HG03196 (cell line): ENCODE results near the gene SEC14L5.
"Not testable (repeated sequence)": the region's sequence is repeated elsewhere in the genome, so short reads cannot be mapped to it uniquely, and the experiment has no call there.

Source experiments
- ATAC-seq: cut with Tn5 transposase; IDR thresholded peaks from one replicate; pipeline ENCODE4 v1.9.1; 2021; ENCODE audit not compliant: unreplicated experiment

The SEC14L5 gene

DNA sequence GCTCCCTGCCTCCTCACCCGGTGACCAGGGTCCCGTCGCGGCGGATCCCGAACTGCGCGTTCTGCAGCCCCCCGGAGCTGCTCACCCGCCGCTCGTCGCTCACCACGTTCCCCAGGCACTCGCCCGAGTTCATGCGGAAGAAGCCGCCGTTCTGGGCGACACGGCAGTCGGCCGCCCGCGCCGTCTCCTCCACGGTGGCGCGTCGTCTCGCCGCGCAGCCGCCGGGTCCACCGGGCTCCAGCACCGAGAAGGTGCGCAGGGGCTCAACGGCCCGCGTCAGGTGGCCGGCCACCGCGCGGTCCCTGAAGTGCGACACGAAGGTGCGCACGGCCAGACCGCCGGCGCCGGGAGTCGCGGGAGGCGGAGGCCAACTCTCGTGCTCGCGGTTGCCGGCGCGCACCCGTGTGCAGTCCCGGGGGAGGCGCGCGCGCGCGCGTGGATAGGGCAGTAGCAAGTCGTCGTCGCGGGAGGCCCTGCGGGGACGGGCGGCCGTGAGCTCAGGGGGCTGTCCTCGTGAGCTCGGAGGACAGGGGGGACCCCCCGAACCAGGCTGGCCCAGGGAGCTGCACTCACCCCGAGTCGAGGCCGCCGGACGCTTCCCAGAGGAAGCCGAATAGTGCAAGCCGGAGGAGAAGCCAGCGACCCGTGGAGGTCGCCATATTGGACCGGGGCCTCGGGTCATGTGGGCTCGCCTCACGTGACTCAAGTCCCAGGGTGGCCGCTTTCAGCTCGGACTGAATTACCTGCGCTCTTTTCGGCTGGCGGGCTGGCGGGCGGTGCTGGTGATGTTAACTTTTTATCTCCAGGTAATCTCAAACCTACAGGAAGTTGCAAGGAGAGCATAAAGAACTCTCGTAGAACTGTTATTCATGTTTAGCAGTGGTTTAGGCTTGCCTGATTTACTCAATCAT, 75.4 kb downstream of the SEC14L5 start, which contains the start of gene NAGPA:
Gene NAGPA (minus strand): TSS at position 680 of the 911 bp plus-strand sequence. CDS start 21 bp downstream, at position 659.
- peak; percentile 85 for ATAC-seq

DNA sequence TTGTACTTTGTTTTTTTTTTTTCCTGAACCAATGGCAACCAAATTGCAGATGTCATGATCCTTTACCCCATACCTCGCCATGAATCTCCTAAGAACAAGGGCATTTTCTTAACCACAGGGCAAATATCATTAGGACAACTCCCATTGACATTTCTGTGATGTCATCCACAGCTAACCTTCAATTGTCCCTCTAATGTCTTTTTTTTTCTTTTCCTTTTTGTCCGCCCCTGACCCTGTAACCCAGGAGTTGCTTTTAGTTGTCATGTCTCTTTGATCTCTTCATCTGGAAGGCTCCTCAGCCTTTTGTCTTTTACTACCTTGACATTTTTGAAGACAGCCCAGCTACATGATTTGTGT, 76.0 kb downstream of the SEC14L5 start:
- ATAC-seq = no peak

DNA sequence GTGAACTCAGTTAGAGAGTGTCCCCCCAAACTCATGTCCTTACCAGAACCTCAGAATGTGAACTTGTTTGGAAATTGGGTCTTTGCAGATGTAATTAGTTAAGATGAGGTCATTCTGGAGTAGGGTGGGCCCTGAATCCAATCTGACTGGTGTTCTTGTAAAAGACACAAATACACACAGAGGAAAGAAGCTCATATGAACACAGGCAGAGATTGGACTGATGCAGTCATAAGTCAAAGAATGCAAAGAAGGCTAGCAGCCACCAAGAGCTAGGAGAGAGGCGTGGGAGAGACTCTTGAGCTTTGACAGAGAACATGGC, 77.7 kb downstream of the SEC14L5 start:
- no peak for ATAC-seq

DNA sequence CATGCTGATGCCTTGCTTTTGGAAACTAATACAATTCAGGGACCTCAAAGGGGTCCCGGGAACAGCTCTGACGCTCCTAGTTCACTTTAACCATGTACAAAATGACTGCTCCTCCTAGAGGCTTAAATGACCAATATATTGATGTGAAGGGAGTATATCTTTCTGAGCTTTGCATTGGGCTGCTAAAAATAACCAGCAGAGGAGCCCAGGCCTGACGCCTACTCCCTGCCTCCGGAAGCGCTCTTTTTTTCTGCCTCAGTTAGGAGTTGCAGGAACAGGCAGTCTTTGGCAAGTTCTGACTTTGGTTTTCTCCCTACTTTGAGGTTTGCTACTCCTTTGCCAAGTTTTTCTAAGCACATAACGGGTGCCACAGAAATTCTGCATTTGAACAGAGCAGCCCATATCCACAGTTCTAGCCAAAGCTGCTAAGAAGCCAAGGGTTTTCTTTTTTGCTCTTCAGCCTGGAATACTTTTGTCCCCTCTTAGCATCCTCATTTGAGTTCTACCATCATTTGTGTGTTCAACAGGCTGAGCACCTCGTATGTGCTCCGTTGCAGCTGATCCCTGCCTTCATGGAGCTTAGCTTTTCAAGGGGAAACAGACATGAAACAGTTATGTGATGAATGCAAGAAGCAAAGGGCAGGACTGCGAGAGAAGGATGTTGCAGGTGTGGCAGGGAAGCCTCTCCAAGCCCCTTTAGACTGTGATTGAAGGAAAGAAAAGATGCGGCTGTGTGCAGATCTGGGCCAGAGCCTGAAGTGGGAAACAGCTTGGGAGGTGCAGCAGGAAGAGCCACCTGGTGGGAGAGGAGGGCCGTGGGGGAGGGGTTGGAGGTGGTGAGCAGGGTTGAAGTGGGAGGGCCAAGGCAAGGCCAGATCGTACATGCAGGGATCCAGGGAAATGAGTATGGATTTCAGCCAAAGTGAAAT, 78.4 kb downstream of the SEC14L5 start:
- ATAC-seq = no peak

DNA sequence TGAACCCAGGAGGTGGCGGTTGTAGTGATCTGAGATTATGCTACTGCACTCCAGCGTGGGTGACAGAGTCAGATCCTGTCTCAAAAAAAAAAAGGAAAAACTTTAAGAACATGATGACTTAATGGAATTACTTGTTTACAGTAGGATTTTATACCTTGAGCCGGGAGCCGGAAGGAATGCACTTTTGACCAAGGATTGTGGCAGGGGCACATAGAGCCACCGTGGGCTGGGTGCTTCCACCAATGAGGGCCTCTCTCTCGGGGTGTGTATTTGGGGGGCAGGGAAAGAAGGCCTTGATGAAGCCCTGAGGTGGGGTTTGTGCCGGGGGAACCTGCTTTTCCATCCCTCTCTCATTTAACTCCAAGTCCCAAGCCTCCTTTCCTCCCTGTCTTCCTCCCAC, 82.3 kb downstream of the SEC14L5 start:
- ATAC-seq = no peak

DNA sequence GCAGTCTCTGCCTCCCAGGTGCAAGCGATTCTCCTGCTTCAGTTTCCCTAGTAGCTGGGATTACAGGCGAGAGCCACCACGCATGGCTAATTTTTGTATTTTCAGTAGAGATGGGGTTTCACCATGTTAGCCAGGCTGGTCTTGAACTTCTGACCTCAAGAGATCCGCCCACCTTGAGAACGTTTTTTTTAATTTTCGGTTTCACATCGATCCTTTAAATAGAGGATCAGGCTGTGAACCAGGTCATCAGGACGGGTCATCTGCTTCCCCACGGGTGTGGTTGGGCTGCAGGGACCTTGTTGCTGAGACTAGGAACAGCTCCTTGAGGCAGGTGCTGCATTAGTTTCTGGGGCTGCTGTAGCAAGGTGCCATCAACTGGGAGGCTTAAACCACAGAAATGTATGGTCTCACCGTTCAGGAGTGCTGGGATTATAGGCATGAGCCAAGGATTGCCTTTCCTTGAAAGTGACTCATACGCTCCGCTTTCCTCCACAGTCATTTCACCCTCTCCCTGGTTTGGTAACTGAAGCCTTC, 83.5 kb downstream of the SEC14L5 start:
- ATAC-seq = peak; percentile 53

DNA sequence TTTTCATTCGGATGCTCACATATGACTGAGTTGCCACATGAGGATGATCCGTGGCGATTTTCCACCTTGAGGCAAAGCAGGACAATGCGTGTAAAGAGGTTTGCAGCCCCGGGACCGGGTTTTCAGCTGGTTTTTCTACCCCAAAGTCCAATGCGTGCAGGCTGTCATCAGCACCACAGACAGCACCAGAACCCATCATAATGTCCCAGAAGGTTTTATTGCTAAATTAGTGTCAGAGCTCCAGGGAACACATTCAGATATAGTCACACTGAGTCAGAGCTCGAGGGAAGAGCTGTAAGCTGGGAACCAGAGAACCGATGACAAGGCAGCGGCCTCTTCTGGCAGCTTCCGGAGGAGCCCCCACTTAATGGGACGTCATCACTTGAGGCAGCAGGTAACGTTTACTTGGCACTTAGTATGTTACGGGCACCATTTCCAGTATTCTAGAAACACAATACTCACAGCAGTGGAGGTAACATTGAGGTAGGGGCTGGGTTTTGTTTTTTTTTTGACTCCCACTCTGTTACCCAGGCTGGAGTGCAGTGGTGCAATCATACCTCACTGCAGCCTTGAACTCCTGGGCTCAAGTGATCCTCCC, 84.5 kb downstream of the SEC14L5 start:
- no peak for ATAC-seq

DNA sequence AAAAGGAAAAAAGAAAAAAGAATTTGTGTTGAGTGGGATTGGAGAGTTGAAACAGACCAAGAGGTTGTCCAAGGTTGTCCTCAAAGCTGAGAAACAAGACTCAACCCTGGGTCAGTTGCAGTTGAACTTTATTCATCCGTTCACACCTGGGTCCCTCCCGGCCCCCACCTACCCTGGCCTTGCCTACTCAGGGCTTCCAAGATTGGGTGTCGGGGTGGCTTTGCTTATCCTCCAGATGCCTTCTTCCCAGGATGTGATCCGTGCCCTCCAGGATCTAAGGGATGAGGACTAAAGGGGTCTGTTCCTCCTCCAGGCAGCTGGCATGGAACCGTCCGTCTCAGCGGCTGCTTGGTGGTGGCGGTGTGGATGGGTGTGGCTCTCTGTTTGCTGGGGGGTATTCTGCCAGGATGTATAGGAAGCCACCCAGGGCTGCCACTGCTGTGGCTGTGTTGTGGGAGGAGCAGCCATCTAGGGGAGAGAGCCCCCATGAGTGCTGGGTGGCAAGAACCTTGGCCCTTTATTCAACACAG, 85.9 kb downstream of the SEC14L5 start:
- ATAC-seq = no peak

DNA sequence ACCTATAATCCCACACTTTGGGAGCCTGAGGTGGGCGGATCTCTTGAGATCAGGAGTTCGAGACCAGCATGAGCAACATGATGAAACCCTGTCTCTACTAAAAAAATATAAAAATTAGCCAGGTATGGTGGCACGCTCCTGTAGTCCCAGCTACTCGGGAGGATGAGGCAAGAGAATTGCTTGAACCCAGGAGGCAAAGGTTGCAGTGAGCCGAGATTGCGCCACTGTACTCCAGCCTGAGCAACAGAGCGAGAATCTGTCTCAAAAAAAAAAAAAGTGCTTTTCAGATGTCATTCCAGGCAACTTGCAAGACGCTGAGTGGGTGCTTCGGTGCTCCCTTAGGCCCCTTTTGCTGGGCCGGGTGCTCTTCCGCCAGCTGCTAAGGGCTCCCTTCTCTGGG, 86.5 kb downstream of the SEC14L5 start:
- ATAC-seq = not testable (repeated sequence)

DNA sequence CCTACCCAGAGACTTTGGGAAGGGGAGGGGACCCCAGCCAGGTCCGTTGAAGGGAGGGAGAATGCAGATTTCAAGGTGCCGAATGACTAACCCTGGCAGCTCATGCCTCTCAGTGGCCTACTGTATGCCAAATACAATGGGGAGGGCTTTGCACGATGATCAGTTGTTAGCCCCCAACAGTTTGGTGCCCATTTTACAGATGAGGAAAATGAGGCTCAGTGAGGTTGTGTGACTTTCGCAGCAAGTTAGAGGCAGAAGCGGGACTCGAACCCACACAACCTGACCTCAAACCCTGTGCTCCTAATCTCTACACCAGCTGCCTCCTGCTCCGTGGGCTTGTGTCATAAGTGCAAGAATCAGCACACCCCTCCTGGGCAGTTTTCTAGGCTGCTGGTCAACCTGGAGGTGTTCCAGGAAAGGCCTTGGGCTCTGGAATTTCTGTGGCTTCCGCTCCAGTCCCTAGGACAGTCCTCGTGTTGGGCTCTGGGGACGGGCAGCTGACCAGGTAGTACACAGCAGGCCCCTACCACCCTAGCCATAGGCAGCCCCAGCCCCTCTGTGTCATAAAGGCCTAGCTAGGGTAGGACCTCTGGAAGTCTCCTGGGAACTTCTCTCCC, 87.5 kb downstream of the SEC14L5 start:
- ATAC-seq = no peak

DNA sequence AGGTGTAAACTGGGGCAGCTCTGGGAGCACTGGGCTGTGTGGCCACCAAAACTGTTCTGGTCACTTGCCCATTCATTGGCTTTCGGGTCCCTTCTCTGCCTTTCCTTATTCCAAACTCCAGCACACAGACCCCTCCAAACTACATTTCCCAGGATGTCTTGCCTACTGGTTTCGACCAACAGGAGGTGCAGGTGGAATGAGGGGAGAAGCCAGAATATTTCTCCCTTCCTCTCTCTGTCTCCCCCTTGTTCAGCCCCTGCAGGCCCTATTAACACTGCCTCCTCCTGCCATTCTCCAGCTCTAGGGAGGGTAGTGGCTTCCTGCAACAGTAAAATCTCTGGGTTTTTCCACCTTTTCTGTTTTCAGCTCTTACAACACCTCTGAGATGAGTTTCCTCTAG, 88.8 kb downstream of the SEC14L5 start:
- no peak for ATAC-seq

DNA sequence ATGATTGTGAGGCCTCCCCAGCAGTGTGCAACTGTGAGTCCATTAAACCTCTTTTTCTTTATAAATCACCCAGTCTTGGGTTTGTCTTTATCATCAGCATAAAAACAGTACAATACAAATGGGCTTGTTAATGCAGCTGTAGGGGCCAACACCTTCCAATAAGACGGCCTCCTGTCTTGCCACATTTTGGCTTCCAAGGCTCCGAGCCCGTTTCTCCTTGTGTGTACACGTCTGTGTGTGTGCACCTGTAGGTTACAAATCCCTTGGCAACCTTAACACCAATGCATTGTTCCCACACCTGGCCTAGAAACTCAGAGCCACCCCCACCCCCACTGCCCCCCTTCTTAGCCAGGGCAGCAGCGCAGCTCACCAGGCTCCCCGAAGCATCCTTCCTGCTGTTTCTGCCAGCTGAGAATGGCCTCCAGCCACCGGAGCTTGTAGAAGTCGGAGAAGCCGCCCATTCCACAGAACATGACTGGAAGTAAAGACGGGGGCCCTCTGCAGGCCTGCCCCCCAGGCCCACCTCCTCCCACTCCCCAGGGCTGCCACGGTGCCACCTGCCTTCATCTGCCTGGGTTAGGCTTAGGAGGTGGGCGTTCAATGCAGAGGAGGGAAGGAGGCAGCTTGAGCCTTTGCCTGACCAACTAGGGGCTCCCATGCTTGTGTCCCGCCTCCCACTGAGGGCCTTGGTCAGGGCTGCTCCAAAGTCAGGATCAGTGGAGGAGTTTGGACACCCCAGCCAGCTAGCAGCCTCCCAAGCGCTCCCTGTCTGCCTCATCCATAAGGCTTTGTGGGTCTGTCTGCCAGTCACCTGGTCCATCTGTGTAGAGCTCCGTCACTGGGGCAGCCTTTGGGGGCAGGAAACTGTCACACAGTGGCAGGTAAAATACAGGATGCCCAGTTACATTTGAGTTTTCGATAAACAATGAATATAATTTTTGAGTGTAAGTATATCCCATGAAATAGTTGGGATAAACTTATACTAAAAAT, 97.0 kb downstream of the SEC14L5 start:
- no peak for ATAC-seq

DNA sequence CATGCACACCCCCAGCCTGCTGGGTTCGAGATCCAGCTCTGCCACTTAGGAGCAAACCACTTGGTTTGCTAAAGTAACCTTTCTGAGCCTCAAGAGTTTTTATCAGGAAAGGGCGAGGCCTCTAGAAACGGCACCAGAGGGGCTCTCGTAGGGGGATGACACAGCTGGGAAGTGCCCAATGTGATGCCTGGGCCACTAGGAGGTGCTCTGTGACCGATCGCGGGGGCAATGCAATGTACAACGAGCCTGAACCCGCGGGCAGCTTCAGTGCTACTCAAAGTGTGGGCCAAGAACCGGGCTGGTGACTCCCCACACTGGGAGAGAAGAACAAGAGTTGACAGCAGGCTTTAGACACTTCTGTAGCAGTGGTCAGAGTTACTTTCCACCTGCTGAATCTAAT, 98.2 kb downstream of the SEC14L5 start:
- ATAC-seq = no peak

DNA sequence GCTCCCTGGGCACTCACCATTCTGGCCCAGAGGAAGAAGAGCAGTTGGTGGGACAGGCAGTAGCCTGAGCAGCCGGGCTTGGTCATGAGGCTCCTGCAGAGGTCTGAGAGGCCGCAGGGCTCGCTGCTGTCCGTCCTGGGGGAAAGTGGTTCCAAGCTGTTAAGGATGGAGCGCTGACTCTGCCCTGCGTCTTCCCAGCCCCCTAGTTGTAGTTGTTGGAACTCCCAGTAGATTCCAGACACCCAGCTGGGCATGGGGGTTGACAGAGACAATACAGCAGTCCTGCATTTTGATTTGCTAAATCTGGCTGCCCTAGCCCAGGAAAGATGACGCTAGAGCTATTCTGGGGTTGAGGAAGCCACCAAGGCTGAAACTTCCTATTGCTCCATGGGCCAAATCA, 100.3 kb downstream of the SEC14L5 start:
- no peak for ATAC-seq

DNA sequence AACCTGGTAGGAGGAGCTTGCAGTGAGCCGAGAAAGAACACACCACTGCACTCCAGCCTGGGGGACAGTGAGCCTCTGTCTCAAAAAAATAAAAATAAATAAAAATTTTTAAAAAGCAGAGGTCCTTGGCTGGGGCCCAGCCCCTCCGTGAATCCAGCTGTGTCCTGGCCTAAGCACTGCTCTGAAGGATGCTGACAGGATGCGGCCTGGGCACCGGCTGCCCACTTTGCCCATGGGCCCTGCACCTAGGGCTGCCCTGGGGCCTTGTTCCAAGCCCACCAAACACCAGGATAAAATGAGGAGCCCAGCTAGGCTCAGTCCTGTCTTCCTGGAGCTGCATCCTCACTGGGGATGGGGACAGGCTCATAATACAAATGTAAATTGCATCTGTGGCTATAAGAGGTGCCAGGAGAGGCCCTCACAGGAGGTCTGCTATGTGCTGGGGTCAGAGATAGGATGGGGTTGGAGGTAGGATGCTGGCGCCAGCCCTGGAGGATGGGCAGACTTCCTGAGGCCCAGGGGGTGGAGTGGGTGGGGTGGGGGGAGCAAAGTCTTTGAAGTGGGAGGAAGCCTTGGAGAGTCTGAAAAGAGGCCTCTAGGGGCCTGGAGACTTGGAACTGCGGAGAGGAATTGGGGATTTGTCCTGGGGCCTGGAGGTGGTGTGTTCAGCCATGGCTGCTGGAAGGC, 101.4 kb downstream of the SEC14L5 start:
- no peak for ATAC-seq

DNA sequence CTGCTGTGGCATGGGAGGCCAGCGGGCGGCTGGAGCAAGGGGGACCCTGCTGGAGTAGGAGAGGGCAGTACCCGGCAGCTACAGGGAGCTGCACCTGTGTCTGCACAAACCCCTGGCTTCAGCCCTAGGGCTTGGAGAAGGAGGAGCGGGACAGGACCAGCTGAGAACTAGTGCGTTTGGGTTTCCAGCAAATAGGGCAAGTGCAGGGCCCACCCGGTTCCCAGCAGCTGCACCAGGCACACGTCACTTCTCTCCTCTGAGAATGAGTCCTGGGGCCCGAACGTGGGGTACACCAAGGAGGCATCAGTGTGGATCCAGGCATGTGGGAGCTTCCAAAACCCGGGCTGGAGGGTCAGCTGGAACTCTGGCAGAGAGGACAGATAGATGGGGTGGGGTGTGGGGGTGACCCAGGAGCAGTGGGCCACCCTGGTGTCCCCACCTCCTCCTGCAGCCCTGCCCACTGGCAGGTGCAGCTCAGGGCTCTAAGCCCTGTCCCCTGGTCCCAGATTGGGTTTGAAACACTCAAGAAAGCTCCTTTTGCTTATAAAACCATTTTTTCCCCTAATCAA, 102.0 kb downstream of the SEC14L5 start:
- ATAC-seq = no peak

DNA sequence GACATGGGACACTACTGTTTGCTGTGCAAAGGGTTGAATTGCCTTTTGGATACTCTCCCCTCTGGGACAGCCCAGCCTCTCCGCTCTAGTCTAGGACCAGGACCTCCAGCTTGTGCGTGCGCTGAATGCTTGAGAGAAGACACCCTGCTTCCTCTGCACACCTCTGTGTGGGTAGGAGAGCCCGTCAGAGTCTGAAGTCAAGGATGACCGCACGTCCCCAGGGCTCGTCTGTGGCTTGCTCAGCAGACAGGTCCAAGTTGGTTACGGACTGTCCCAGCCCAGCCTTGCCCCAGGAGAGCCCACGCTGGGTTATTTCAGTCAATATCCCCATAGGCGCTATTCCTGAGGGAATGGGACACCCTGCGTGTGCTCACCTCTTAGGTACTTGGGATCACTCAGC, 103.9 kb downstream of the SEC14L5 start:
- no peak for ATAC-seq
